ENCODE measurements around the gene MED16.
"Not testable (repeated sequence)": the region's sequence is repeated elsewhere in the genome, so short reads cannot be mapped to it uniquely, and the experiment has no call there.

MED16 gene

DNA sequence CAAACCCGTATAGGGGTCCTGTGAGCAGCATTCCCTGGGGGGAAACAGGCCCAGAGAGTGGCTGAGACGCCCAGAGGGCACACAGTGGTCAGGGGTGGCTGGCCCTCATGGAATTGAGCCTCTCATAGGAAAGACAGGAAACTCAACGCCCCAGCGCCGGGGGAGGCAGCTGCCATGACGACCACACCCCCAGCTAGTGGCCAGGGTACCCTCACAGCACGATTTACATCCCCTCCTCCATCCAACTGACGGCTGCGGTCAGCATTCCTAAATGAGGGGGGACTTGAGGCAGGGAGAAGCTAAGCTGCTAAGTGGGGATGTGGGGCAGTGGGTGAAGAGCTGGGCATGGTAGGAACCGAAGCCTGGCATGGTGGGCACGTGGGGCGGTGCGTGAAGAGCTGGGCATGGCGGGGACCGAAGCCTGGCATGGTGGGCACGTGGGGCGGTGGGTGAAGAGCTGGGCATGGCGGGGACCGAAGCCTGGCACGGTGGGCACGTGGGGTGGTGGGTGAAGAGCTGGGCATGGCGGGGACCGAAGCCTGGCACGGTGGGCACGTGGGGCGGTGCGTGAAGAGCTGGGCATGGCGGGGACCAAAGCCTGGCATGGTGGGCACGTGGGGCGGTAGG is 10.0 kb downstream of the MED16 start:
- no peak for DNase-seq (ENCODE audit: low read depth, low spot score)
- TF ChIP-seq, protein P1, sequence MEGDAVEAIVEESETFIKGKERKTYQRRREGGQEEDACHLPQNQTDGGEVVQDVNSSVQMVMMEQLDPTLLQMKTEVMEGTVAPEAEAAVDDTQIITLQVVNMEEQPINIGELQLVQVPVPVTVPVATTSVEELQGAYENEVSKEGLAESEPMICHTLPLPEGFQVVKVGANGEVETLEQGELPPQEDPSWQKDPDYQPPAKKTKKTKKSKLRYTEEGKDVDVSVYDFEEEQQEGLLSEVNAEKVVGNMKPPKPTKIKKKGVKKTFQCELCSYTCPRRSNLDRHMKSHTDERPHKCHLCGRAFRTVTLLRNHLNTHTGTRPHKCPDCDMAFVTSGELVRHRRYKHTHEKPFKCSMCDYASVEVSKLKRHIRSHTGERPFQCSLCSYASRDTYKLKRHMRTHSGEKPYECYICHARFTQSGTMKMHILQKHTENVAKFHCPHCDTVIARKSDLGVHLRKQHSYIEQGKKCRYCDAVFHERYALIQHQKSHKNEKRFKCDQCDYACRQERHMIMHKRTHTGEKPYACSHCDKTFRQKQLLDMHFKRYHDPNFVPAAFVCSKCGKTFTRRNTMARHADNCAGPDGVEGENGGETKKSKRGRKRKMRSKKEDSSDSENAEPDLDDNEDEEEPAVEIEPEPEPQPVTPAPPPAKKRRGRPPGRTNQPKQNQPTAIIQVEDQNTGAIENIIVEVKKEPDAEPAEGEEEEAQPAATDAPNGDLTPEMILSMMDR (IDR thresholded peaks at IDR 0.05; ENCODE audit: low read depth, low read length), result no peak
- H3K4me3 ChIP-seq (ENCODE audit: low read depth, low read length), result no peak overlapping the region
- in situ Hi-C loops (cut with HindIII; ENCODE audit: low sequenced_read_pairs), result no loop called here

DNA sequence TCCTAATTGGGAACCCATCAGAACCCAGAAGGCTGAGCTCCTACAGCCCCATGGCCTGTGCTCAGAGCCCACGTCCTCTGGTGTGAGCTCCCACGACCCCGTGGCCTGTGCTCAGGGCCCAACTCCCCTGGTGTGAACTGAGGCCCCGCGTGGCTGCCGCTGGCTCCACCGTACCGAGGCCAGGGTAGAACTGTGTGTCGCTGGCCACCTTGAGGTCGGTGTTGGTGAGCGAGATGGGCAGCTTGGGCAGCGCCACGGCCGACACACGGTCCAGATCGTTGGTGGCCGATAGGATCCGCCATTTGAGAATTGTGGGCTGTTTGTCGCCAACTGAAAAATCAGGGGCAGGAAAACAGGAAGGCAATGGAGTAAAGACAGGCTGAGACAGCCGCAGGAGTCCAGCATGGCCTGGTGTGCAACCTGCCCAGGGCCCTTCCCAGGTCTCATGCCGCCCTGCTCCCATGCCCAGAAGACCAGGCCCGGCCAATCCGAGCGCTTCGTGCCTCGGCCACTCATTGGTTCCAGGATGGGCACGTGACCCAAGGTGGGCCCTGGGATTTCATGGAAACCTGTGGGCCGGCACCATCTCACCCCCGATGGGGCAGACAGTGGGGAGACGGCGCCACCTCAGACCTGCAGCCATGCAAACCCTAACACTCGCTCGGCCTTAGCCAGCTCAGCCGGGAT is 11.5 kb downstream of the MED16 start:
- DNase-seq (ENCODE audit: low read depth, low spot score), result no peak
- TF ChIP-seq, protein P1 (IDR thresholded peaks at IDR 0.05; ENCODE audit: low read depth, low read length), result no peak

DNA sequence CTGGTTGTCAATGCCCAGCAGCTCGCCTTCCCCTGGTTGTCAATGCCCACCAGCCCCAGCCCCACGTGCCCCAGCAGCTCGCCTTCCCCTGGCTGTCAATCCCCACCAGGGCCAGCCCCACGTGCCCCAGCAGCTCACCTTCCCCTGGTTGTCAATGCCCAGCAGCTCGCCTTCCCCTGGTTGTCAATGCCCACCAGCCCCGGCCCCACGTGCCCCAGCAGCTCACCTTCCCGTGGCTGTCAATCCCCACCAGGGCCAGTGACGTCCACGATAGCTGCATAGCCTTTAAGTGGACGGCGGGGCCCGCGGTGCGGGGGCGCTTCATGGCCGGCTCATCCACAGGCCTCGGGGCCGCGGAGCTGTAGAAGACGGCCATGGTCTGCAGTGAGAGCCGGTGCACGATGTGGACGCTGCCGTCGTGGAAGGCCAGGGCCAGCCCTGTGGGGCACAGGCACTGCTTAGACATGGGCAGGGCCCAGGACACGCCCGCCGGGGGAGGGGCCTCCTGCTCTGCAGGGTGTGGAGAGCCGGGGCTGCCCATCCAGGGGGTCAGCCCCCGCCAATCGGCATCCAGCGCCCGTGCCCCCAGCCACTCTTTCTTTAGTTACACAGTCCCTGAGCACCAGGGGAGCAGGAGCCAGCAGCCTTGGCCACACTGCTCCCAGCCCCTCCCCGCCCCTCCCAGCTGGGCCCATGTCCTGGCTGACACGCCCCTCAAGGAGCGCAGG is 13.1 kb downstream of the MED16 start:
- no peak for DNase-seq (ENCODE audit: low read depth, low spot score)

More for the DNA sequence above, 11.5 kb downstream of the MED16 start:
- in situ Hi-C loops (cut with HindIII; ENCODE audit: low sequenced_read_pairs), result no loop called here
- no peak overlapping the region for H3K4me3 ChIP-seq (ENCODE audit: low read depth, low read length)

DNA sequence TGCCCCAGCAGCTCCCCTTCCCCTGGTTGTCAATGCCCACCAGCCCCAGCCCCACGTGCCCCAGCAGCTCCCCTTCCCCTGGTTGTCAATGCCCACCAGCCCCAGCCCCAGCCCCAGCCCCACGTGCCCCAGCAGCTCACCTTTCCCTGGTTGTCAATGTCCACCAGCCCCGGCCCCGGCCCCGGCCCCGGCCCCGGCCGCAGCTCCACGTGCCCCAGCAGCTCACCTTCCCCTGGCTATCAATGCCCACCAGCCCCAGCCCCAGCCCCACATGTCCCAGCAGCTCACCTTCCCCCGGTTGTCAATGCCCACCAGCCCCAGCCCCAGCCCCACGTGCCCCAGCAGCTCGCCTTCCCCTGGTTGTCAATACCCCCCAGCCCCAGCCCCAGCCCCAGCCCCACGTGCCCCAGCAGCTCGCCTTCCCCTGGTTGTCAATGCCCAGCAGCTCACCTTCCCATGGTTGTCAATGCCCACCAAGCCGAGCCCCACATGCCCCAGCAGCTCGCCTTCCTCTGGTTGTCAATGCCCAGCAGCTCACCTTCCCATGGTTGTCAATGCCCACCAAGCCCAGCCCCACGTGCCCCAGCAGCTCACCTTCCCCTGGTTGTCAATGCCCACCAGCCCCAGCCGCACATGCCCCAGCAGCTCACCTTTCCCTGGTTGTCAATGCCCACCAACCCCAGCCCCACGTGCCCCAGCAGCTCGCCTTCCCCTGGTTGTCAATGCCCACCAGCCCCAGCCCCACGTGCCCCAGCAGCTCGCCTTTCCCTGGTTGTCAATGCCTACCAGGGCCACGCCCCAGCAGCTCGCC is 14.0 kb downstream of the MED16 start:
- DNase-seq (ENCODE audit: low read depth, low spot score); H3K4me3 ChIP-seq (ENCODE audit: low read depth, low read length); in situ Hi-C loops (cut with HindIII; ENCODE audit: low sequenced_read_pairs): not testable (repeated sequence)

More for the DNA sequence above, 13.1 kb downstream of the MED16 start:
- no peak overlapping the region for H3K4me3 ChIP-seq (ENCODE audit: low read depth, low read length)
- in situ Hi-C loops (cut with HindIII; ENCODE audit: low sequenced_read_pairs), result no loop called here
- TF ChIP-seq, protein P1 (IDR thresholded peaks at IDR 0.05; ENCODE audit: low read depth, low read length), result no peak

DNA sequence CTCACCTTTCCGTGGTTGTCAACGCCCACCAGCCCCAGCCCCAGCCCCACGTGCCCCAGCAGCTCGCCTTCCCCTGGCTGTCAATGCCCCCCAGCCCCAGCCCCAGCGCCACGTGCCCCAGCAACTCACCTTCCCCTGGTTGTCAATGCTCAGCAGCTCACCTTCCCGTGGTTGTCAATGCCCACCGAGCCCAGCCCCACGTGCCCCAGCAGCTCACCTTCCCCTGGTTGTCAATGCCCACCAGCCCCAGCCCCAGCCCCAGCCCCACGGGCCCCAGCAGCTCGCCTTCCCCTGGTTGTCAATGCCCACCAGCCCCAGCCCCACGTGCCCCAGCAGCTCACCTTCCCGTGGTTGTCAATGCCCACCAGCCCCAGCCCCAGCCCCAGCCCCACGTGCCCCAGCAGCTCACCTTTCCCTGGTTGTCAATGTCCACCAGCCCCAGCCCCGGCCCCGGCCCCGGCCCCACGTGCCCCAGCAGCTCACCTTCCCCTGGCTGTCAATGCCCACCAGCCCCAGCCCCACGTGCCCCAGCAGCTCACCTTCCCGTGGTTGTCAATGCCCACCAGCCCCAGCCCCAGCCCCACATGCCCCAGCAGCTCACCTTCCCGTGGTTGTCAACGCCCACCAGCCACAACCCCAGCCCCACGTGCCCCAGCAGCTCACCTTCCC is 14.9 kb downstream of the MED16 start:
- in situ Hi-C loops (cut with HindIII; ENCODE audit: low sequenced_read_pairs); DNase-seq (ENCODE audit: low read depth, low spot score); H3K4me3 ChIP-seq (ENCODE audit: low read depth, low read length): not testable (repeated sequence)

DNA sequence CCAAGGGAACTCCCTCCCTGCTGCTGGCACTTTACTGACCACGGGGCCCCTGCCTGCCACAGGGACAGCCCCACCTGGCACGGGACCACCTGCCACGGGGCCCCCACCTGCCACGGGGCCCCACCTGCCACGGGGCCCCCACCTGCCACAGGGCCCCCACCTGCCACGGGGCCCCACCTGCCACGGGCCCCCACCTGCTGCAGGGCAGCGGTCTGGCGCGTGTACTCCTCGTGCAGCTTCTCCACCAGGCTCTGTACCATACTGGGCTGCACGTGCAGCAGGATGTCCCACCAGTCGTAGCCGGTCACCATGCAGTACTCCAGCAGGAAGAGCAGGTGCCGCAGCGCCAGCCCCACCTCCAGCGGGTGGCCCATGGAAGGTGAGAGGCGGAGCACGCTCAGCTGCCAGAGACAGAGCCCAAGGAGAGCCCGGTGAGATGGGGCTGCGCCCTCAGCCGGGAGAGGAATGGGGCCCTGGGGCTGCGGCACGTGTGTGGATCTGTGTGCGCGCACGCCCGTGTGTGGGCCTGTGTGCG is 16.1 kb downstream of the MED16 start:
- H3K4me3 ChIP-seq (ENCODE audit: low read depth, low read length), result no peak overlapping the region
- in situ Hi-C loops (cut with HindIII; ENCODE audit: low sequenced_read_pairs), result no loop called here
- TF ChIP-seq, protein P1 (IDR thresholded peaks at IDR 0.05; ENCODE audit: low read depth, low read length), result no peak

DNA sequence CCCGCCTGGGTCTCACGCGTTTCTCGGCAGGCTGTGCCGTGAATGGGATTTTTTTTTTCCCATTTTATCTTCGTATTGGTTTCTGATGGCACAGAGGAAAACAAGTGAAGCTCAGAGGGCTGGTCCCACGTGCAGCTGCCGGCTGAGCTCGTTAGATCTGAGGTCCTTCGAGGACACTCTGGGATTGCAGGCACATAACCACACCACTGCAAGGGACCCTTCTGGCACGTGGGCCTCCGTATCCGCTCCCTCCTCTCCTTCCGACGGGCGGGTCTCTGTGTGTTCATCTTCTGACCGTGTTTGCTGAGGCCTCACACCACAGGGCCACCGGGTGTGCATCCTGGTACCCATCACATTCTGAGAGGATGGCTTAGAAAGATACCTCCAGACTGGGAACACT is 16.9 kb downstream of the MED16 start:
- no peak overlapping the region for H3K4me3 ChIP-seq (ENCODE audit: low read depth, low read length)
- in situ Hi-C loops (cut with HindIII; ENCODE audit: low sequenced_read_pairs), result no loop called here
- TF ChIP-seq, protein P1 (IDR thresholded peaks at IDR 0.05; ENCODE audit: low read depth, low read length), result no peak
- DNase-seq (ENCODE audit: low read depth, low spot score), result no peak

More for the DNA sequence above, 16.1 kb downstream of the MED16 start:
- no peak for DNase-seq (ENCODE audit: low read depth, low spot score)
